Esophagus (tissue), 2 donors: Measurements from ENCODE around the gene RNF150. TPM values are rescaled to one million over a fixed set of nuclear protein-coding genes. Genes with fewer than 3 reads are reported as not detected.

Experiments
- H3K27ac ChIP-seq, 2 donors: one replicate each; pipeline ENCODE4 v1.5.1; 2013; ENCODE audit warnings: low read depth in 2 of 2, mild to moderate bottlenecking in 2 of 2, inconsistent platforms in 1 of 2, low read length in 1 of 2, moderate library complexity in 1 of 2
- H3K27me3 ChIP-seq, 2 donors: one replicate each; pipeline ENCODE4 v1.6.1; 2013; ENCODE audit warnings: low read length in 2 of 2, control low read depth in 1 of 2, mild to moderate bottlenecking in 1 of 2; ENCODE audit not compliant: insufficient read depth in 2 of 2, control insufficient read depth in 1 of 2
- H3K36me3 ChIP-seq, 2 donors: one replicate each; pipeline ENCODE4 v1.6.1; 2013; ENCODE audit warnings: low read length in 1 of 2; ENCODE audit not compliant: control insufficient read depth in 2 of 2, insufficient read depth in 2 of 2
- H3K4me1 ChIP-seq, 2 donors: one replicate each; pipeline ENCODE4 v1.6.1; 2013; ENCODE audit warnings: low read length in 1 of 2; ENCODE audit not compliant: control insufficient read depth in 2 of 2, insufficient read depth in 2 of 2
- H3K4me3 ChIP-seq, 2 donors: one replicate each; pipeline ENCODE4 v1.5.1; 2013; ENCODE audit warnings: low read length in 2 of 2, mild to moderate bottlenecking in 2 of 2, low read depth in 1 of 2, moderate library complexity in 1 of 2
- H3K9me3 ChIP-seq, 2 donors: one replicate each; pipeline ENCODE4 v1.6.1; 2013; ENCODE audit warnings: mild to moderate bottlenecking in 2 of 2, low read depth in 1 of 2, low read length in 1 of 2, moderate library complexity in 1 of 2; ENCODE audit not compliant: control insufficient read depth in 2 of 2, insufficient read depth in 1 of 2
- whole genome bisulfite sequencing, 2 donors: extraction: QIAGEN DNeasy Blood & Tissue Kit; methylation state at CpG; one replicate each; pipeline ENCODE4 v1.1.7; 2013; 5-methylcytosine and 5-hydroxymethylcytosine counted together
- polyA plus RNA-seq, 2 donors: library from polyadenylated mRNA; stranded (reverse); fragments of 200-250 nt; gene quantifications; one replicate each; pipeline ENCODE4 v1.2.3, GENCODE V29; 2013
- donor health status: healthy with polysubstance abuse.
- donor health status: Bipolar disorder and iron deficiency.

The RNF150 gene
- polyA plus RNA-seq, 2 donors: 0.41 to 0.87 TPM

DNA sequence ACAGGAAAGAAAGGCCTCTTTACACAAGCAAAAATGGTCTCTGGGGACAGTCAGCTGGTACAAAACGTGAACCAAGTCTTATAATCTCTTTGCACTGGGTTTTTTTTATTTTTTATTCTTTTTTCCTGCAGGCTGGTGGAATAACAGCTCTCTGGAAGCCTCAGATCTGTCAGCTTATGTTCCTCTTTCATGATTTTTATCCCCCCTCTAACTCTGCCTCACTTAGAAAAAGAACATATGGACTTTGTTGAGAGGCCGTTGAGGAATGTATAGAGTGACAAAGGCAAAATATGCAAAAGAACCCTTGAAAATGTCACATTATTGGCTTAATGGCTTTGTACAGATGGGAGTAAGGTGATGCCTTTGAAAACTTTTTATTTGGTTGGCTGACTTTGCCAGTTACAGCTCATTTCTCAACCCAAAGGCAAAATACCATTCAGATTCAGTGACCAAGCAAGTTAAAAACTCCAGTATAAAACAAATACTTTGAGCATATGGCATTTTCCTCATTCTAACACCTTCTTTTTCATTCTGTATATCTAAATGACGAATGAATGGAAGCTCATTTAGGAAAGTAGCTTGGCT is 111.1 kb downstream of the RNF150 start:
- no peaks in the 10 kb centered on the region for H3K27me3 ChIP-seq
- no peaks in the 10 kb centered on the region for H3K9me3 ChIP-seq
- H3K36me3 ChIP-seq: no peaks in the 10 kb centered on the region
- H3K27ac ChIP-seq: peak overlapping the region in 1 of 2 donors; percentile 44
- no peak overlapping the region for H3K4me3 ChIP-seq
- 60 to 63% methylated on average over 3 of the region's 3 CpGs for WGBS, 2 donors
- peaks cover 0 to 2% of the 10 kb centered on the region in 2 donors for H3K4me1 ChIP-seq

- no peaks in the 10 kb centered on the region for H3K9me3 ChIP-seq
- peak overlapping the region in 1 of 2 donors; percentile 44 for H3K27ac ChIP-seq
- H3K27me3 ChIP-seq: no peaks in the 10 kb centered on the region
- H3K36me3 ChIP-seq: no peaks in the 10 kb centered on the region
- peaks cover 0 to 2% of the 10 kb centered on the region in 2 donors for H3K4me1 ChIP-seq
- H3K4me3 ChIP-seq: no peak overlapping the region
- 64 to 66% methylated on average over 3 of the region's 3 CpGs for WGBS, 2 donors
Observed at GRCh38 chr4:141021397-141022110, 111.7 kb downstream of the RNF150 start.

DNA sequence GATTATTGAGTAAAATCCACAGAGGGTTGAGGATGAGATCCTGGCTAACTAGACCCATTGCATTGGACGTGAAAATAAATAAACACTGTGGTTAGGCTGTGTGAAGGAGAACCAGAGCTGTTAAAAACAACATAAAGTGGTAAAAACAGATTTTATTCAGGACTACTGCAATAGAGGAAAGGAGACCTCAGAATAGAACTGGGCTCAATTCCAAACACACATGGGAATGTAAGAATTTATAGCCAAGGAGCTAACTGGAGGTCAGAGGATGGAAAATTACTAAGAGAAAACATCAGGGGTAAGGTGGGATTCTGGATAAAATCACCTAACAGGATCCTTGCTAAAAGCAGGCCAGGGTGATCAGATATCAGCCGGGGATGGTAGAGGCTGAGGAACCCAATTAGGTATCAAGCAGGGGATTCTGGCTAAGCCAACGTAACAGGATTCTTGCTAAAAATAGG is 112.4 kb downstream of the RNF150 start:
- H3K4me1 ChIP-seq: peaks cover 0 to 2% of the 10 kb centered on the region in 2 donors
- H3K4me3 ChIP-seq: no peak overlapping the region
- no peaks in the 10 kb centered on the region for H3K36me3 ChIP-seq
- 62 to 65% methylated on average over 3 of the region's 3 CpGs for WGBS, 2 donors
- H3K27me3 ChIP-seq: no peaks in the 10 kb centered on the region
- no peaks in the 10 kb centered on the region for H3K9me3 ChIP-seq
- H3K27ac ChIP-seq: no peak overlapping the region

DNA sequence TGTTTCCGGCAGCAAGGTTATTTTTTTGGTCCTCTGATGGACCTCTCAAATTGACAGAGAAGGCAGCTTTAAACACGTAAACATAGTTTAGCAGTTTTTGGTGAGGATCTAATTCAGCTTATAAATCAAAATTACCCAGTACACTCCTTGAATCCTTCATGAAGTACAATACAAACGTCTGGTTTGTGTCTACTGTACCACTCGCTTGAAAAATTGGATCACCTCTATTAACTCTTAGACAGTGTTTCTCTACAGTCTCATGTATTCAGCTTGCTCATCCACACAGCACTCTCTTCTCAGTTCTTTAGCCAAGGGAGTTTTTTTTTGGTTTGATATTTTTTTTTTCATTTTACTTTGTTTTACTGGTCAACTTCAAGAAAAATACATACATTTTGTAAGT is 113.5 kb downstream of the RNF150 start:
- H3K27ac ChIP-seq: no peak overlapping the region
- WGBS, 2 donors: 79 to 84% methylated on average over 4 of the region's 4 CpGs
- H3K9me3 ChIP-seq: no peaks in the 10 kb centered on the region
- no peaks in the 10 kb centered on the region for H3K27me3 ChIP-seq
- H3K4me3 ChIP-seq: no peak overlapping the region
- peaks cover 0 to 2% of the 10 kb centered on the region in 2 donors for H3K4me1 ChIP-seq
- no peaks in the 10 kb centered on the region for H3K36me3 ChIP-seq

GRCh38 chr4:141016117-141016798 is 117.0 kb downstream of the RNF150 start:
- no peaks in the 10 kb centered on the region for H3K4me1 ChIP-seq
- H3K4me3 ChIP-seq: no peak overlapping the region
- H3K27ac ChIP-seq: peak overlapping the region in 1 of 2 donors; percentile 4
- 75 to 83% methylated on average over 8 of the region's 8 CpGs for WGBS, 2 donors
- H3K27me3 ChIP-seq: no peaks in the 10 kb centered on the region
- H3K36me3 ChIP-seq: no peaks in the 10 kb centered on the region
- no peaks in the 10 kb centered on the region for H3K9me3 ChIP-seq

GRCh38 chr4:141013899-141014298 is 119.4 kb downstream of the RNF150 start:
- Histone ChIP-seq H3K4me3 (no peak overlapping the region), H3K9me3 (no peaks in the 10 kb centered on the region), H3K4me1 (no peaks in the 10 kb centered on the region), H3K27ac (no peak overlapping the region), H3K27me3 (no peaks in the 10 kb centered on the region), H3K36me3 (no peaks in the 10 kb centered on the region)
- WGBS, 2 donors: 61% methylated on average over 3 of the region's 3 CpGs

DNA sequence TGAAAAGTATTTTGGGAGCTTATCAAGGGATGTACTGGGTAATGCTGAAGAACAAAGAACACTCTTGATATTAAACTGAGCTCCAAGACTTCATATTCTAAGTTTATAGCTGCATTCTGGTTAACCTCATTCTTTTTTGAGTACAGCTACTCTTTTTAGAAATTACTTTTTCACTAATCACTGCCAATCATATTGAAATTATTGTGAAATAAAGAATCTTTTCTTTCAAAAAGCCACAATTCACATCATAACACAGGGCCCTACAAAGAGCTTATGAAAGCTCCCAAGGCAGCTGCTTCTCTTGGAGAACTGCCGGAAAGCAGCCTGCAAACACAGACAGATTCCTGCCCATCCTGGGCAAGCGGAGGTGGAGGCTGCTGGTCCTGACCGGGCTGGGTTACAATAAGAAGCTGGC is 121.4 kb downstream of the RNF150 start:
- no peaks in the 10 kb centered on the region for H3K36me3 ChIP-seq
- H3K4me3 ChIP-seq: no peak overlapping the region
- no peaks in the 10 kb centered on the region for H3K9me3 ChIP-seq
- H3K27ac ChIP-seq: no peak overlapping the region
- WGBS, 2 donors: 48 to 67% methylated on average over 3 of the region's 3 CpGs
- H3K27me3 ChIP-seq: no peaks in the 10 kb centered on the region
- no peaks in the 10 kb centered on the region for H3K4me1 ChIP-seq

DNA sequence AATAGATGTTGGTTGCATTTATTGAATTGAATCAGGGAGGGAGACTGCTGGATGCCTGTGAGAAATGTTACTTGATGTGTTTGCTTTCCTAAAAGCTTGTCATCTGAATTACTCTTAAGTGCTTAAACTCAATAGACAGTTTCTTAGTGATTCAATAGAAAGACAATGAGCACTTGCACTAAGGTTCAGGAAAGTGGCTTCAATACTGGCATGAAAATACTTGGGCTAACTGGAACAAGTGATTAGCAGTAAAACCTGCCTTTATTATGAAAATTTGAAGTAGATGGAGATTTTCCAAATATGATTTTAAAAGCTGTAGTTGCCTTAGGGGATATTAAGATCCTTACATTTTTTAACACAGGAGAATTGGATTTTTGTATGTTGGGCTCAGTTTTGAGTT is 123.3 kb downstream of the RNF150 start:
- Histone ChIP-seq H3K27ac (no peak overlapping the region), H3K36me3 (no peaks in the 10 kb centered on the region), H3K9me3 (no peaks in the 10 kb centered on the region), H3K27me3 (no peaks in the 10 kb centered on the region), H3K4me1 (no peaks in the 10 kb centered on the region), H3K4me3 (no peak overlapping the region)

DNA sequence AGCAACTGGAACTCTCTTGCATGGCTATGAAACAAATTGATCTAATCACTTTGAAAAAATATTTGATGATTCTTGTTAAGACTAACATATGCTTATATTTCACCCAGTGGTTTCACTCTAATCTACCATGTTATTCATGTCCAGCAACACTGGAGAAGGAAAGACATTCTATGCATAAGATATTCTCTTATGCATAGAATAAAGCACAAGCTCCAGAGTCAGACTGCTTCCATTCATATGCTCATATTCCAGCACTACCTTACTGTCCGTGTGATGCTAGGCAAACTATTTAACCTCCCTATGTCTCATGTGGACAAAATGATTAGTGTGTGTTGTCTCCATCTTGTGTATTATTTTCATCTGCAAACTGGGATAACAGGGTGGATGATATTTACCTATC is 124.1 kb downstream of the RNF150 start:
- no peak overlapping the region for H3K27ac ChIP-seq
- no peaks in the 10 kb centered on the region for H3K36me3 ChIP-seq
- no peaks in the 10 kb centered on the region for H3K4me1 ChIP-seq
- no peak overlapping the region for H3K4me3 ChIP-seq
- H3K27me3 ChIP-seq: no peaks in the 10 kb centered on the region
- 89 to 90% methylated on average over 1 of the region's 1 CpG for WGBS, 2 donors
- H3K9me3 ChIP-seq: no peaks in the 10 kb centered on the region
